PC-9 (cell line): ENCODE results near the gene NELL1. TPM values are rescaled to one million over a fixed set of nuclear protein-coding genes. Genes with fewer than 3 reads are reported as not detected.

Source experiments
- BruUV-seq: library from RNA; stranded (reverse); fragments of 400-500 nt; replicated peaks from 2 replicates; lab custom pipeline; 2021; lab: Mats Ljungman, UMichigan
- CTCF ChIA-PET: fragments of 300-600 bp; sonication (Branson Sonifier 250); formaldehyde crosslinking; loops from one replicate; lab custom pipeline; 2022; ENCODE audit warnings: antibody characterized with exemption; lab: Charles Lee
- POLR2A ChIA-PET: fragments of 300-600 bp; sonication (Branson Sonifier 250); formaldehyde crosslinking; loops from one replicate; lab custom pipeline; 2022; ENCODE audit warnings: antibody characterized with exemption; ENCODE audit not compliant: unreplicated experiment; lab: Charles Lee
- DNase-seq, 2 experiments: peaks; one replicate each; pipeline versions ENCODE4 v3.0.0 to v3.0.0-alpha.2; 2015 to 2022; ENCODE audit warnings: mixed read lengths in 1 of 2
- H2AFZ ChIP-seq: fragments of 200-600 bp; sonication (generic); 2 replicates; pipeline ENCODE4 v1.8.1; 2017; ENCODE audit warnings: antibody characterized with exemption
- H3F3A ChIP-seq: fragments of 200-600 bp; sonication (generic); 2 replicates; pipeline ENCODE4 v1.8.1; 2017; ENCODE audit warnings: antibody characterized with exemption, mild to moderate bottlenecking, low read depth; ENCODE audit not compliant: insufficient read depth
- H3K27ac ChIP-seq: fragments of 200-600 bp; sonication (generic); 2 replicates; pipeline ENCODE4 v1.6.1; 2016; ENCODE audit warnings: mixed run types
- H3K27me3 ChIP-seq: fragments of 200-600 bp; sonication (generic); 2 replicates; pipeline ENCODE4 v1.6.1; 2016; ENCODE audit warnings: low read depth, mixed run types; ENCODE audit not compliant: insufficient read depth
- H3K36me3 ChIP-seq: fragments of 200-600 bp; sonication (generic); 2 replicates; pipeline ENCODE4 v1.6.1; 2016; ENCODE audit warnings: low read depth, mixed run types
- H3K4me1 ChIP-seq: fragments of 200-600 bp; sonication (generic); replicated peaks from 2 replicates; pipeline ENCODE4 v1.6.1; 2016; ENCODE audit warnings: mixed run types; ENCODE audit not compliant: insufficient read depth
- H3K4me2 ChIP-seq: fragments of 200-600 bp; sonication (generic); 2 replicates; pipeline ENCODE4 v1.6.1; 2017; ENCODE audit warnings: mixed run types
- H3K4me3 ChIP-seq: fragments of 200-600 bp; sonication (generic); 2 replicates; pipeline ENCODE4 v1.6.1; 2016; ENCODE audit warnings: mixed run types
- H3K79me2 ChIP-seq: fragments of 200-600 bp; sonication (generic); 2 replicates; pipeline ENCODE4 v1.6.1; 2017; ENCODE audit warnings: low read depth, mixed run types
- H3K9me2 ChIP-seq: fragments of 200-600 bp; sonication (generic); 2 replicates; pipeline ENCODE4 v1.8.1; 2017; ENCODE audit warnings: mild to moderate bottlenecking; ENCODE audit not compliant: insufficient read depth
- H3K9me3 ChIP-seq: fragments of 200-600 bp; sonication (generic); 2 replicates; pipeline ENCODE4 v1.8.1; 2016; ENCODE audit warnings: low read depth; ENCODE audit not compliant: insufficient read depth
- H4K20me1 ChIP-seq: fragments of 200-600 bp; sonication (generic); 2 replicates; pipeline ENCODE4 v1.8.1; 2017; ENCODE audit not compliant: insufficient read depth
- EZH2 ChIP-seq: fragments of 200-600 bp; sonication (generic); IDR thresholded peaks from 2 replicates; pipeline ENCODE4 v1.8.0; 2017; ENCODE audit warnings: antibody characterized with exemption, low read depth
- intact Hi-C: fragments of 100-400 bp; cut with micrococcal nuclease; formaldehyde crosslinking; loops from one replicate; pipeline ENCODE4 v1.10.0; 2022; ENCODE audit not compliant: unreplicated experiment
- total RNA-seq: library from RNA; stranded (reverse); gene quantifications from 2 replicates; pipeline ENCODE4 v1.2.3, GENCODE V29; 2021
- TF ChIP-seq, protein P1 (sequence below): fragments of 200-600 bp; sonication (generic); conservative IDR thresholded peaks from 2 replicates; pipeline ENCODE4 v1.6.1; 2017; ENCODE audit warnings: mixed run types, antibody characterized with exemption, mild to moderate bottlenecking, moderate library complexity

Gene NELL1
- total RNA-seq, 1 experiment from 2014 or later, result not detected

DNA sequence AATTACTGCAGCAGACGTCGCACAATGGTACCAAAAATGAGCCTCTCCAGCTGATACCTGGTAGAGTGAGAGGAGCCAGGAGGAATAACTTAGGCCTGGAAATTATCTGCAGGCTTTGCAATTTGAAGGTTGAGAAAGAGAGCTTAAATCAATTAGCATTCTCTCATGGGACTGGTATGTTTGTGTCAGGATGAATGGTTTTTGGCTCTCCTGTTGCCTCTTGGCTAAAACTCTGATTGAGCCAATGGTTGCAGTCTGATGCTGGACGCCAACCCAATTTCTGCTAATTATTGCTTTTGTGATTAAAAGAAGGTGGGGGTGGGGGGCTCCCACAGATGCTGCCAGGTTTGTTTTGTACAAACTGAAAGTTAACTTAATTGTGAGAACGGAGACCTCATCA is 12.5 kb upstream of the NELL1 start:
- peaks cover 45% of the 10 kb centered on the region for H3K27me3 ChIP-seq
- H3K27ac ChIP-seq, result no peak overlapping the region
- no peak for DNase-seq
- no peaks in the 10 kb centered on the region for H3K36me3 ChIP-seq
- intact Hi-C loops, result no loop called here
- H3K9me2 ChIP-seq, result no peaks in the 10 kb centered on the region; the same call in 1 of the 2 replicates
- H3K4me2 ChIP-seq, result no peak overlapping the region
- POLR2A ChIA-PET, result no interaction called here
- no peaks in the 10 kb centered on the region for H4K20me1 ChIP-seq
- no peaks in the 10 kb centered on the region for H3K9me3 ChIP-seq
- no peaks in the 10 kb centered on the region for H3K4me1 ChIP-seq
- CTCF ChIA-PET, result no interaction called here
- TF ChIP-seq EZH2, result no peak
- TF ChIP-seq, protein P1, sequence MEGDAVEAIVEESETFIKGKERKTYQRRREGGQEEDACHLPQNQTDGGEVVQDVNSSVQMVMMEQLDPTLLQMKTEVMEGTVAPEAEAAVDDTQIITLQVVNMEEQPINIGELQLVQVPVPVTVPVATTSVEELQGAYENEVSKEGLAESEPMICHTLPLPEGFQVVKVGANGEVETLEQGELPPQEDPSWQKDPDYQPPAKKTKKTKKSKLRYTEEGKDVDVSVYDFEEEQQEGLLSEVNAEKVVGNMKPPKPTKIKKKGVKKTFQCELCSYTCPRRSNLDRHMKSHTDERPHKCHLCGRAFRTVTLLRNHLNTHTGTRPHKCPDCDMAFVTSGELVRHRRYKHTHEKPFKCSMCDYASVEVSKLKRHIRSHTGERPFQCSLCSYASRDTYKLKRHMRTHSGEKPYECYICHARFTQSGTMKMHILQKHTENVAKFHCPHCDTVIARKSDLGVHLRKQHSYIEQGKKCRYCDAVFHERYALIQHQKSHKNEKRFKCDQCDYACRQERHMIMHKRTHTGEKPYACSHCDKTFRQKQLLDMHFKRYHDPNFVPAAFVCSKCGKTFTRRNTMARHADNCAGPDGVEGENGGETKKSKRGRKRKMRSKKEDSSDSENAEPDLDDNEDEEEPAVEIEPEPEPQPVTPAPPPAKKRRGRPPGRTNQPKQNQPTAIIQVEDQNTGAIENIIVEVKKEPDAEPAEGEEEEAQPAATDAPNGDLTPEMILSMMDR, result no peak
- no peak overlapping the region for H2AFZ ChIP-seq
- no peaks in the 10 kb centered on the region for H3K79me2 ChIP-seq
- no TSS peak for BruUV-seq
- no peaks in the 10 kb centered on the region for H3F3A ChIP-seq
- no peak overlapping the region for H3K4me3 ChIP-seq

DNA sequence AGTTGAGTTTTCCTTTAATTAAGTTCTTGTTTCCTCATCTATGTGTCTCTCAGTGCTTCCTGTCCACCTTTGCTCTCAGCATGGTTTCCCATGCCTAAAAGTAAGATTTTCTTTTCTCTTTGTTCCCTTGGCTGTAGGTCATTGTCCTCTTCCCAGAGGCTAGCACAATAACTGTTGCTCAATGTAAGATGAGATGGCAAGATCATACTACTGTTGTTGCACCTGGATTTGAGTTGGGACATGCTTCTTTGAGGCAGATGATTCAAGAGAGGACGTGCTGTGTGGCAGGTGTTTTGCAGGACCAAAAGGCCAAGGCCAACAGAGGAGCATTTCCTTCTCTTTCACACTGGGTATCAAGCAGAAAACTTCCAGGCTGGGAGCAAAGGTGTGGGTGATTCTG is 11.3 kb upstream of the NELL1 start:
- ChIA-PET CTCF (no interaction called here), POLR2A (no interaction called here)
- Histone ChIP-seq H3K36me3 (no peaks in the 10 kb centered on the region), H2AFZ (no peak overlapping the region), H3K4me2 (no peak overlapping the region), H3K9me3 (no peaks in the 10 kb centered on the region), H3K79me2 (no peaks in the 10 kb centered on the region), H3K4me3 (no peak overlapping the region), H3K27ac (no peak overlapping the region), H3K9me2 (no peaks in the 10 kb centered on the region; the same call in 1 of the 2 replicates), H4K20me1 (no peaks in the 10 kb centered on the region), H3K27me3 (peaks cover 32% of the 10 kb centered on the region), H3K4me1 (no peaks in the 10 kb centered on the region), H3F3A (no peaks in the 10 kb centered on the region)
- intact Hi-C loops, result no loop called here
- DNase-seq, result no peak
- no TSS peak for BruUV-seq
- no peak for TF ChIP-seq EZH2
- TF ChIP-seq, protein P1, result no peak

DNA sequence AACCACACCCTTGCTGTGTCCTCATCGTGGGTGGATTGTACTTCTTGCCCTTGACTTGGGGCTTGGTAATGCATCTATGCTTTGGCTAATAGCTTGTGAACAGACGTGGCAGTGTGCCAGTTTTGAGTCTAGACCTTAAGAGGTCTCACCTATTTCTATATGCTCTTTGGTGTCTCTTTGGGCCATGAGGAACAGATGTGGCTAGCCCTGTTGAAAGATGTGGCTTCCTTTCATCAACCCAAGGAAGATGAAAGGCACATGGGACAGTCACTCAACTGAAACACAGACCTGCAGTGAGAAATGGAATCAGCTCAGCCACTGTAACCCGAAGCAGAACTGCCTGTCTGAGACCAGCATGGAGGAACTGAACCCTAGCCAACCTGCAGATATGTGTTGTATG is 7.9 kb upstream of the NELL1 start:
- CTCF ChIA-PET, result no interaction called here
- no peak overlapping the region for H3K27ac ChIP-seq
- BruUV-seq, result no TSS peak
- H3K4me2 ChIP-seq, result no peak overlapping the region
- no peaks in the 10 kb centered on the region; the same call in 1 of the 2 replicates for H3K9me2 ChIP-seq
- H3K4me3 ChIP-seq, result no peak overlapping the region
- no peaks in the 10 kb centered on the region for H3K79me2 ChIP-seq
- H3K36me3 ChIP-seq, result no peaks in the 10 kb centered on the region
- H3K27me3 ChIP-seq, result 0 out of 2 replicates have a peak, but pooled peaks cover under 1% of the 10 kb centered on the region
- intact Hi-C loops, result no loop called here
- POLR2A ChIA-PET, result no interaction called here
- no peaks in the 10 kb centered on the region for H3K9me3 ChIP-seq
- no peaks in the 10 kb centered on the region for H4K20me1 ChIP-seq
- no peaks in the 10 kb centered on the region for H3F3A ChIP-seq
- no peaks in the 10 kb centered on the region for H3K4me1 ChIP-seq
- no peak overlapping the region for H2AFZ ChIP-seq
- DNase-seq, result no peak
- TF ChIP-seq, protein P1, result no peak
- TF ChIP-seq EZH2, result no peak
